HG02938 (cell line): ENCODE data around the gene ITPR2.
"Not testable (repeated sequence)": the region's sequence is repeated elsewhere in the genome, so short reads cannot be mapped to it uniquely, and the experiment has no call there.

Experiments used
- ATAC-seq: cut with Tn5 transposase; IDR thresholded peaks from one replicate; pipeline ENCODE4 v1.9.1; 2021; ENCODE audit warnings: mild to moderate bottlenecking, moderate library complexity; ENCODE audit not compliant: unreplicated experiment

Gene ITPR2

GRCh38 chr12:26832822-26833742 lies at the start of gene ITPR2:
Gene ITPR2 (minus strand): TSS chr12:26833194. CDS start chr12:26832781, 413 bp downstream.
- ATAC-seq: peak; percentile 60

GRCh38 chr12:26880625-26881024 lies 47.6 kb upstream of the ITPR2 start:
- no peak for ATAC-seq

- ATAC-seq: peak; percentile 81
Measured at GRCh38 chr12:26878661-26879119, 45.7 kb upstream of the ITPR2 start.

DNA sequence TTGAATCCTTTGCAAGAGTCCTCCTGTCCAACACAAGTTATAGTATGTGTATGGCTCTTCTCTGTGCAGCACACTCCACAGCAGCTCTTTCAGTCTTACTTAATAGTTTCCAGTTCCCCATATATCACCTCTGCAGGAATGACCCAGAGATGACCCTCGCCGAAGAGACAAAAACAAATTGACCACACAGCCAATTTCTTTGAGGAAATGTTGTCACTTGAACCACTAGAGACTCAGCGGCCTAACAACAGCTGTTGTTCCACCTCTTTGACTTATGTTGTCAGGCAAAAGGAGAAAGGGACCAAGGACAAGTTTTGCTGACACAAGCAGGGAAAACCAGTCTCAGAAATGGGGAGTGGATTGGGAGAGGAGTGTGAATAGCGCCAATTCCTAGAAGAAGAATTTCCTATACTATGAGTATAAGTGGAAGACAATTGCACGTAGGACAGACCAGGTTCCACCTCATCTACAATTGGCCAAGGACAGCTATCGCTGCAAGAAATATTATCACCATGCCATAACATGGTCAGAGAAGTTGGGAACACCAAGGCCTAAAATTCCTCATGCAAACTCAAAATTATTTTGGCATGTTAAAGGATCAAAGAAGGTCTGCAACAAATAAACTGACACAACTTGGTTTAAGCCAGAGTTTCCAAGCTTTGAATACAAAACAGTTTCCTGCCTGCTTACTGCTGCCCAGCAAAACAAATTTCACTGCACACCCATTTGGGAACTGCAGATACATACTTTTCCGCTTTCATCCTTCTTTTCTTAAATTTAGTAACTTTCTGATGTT lies 41.7 kb upstream of the ITPR2 start:
- ATAC-seq: peak; percentile 37

DNA sequence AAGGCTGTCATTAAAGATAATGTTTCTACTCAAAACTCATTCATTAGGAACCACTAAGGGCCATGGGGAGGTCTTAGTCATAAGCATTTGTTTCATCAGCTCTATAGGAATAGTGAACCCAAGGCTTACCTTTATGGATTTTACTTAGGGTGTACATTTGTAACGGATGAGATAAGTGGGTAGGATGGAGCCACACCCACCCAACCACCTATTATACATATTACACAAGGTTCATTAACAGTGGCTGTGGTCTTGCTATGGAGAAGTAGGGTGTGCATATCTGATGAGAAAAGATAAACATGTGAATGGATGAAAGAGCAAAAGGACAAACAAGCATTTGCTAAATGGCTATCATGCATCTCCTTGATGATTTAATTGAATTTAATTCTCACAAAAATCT lies 39.6 kb upstream of the ITPR2 start:
- no peak for ATAC-seq

- ATAC-seq: no peak
Measured at GRCh38 chr12:26871985-26872384, 39.0 kb upstream of the ITPR2 start.

- ATAC-seq: no peak
Measured at GRCh38 chr12:26870491-26871419, 37.8 kb upstream of the ITPR2 start.

DNA sequence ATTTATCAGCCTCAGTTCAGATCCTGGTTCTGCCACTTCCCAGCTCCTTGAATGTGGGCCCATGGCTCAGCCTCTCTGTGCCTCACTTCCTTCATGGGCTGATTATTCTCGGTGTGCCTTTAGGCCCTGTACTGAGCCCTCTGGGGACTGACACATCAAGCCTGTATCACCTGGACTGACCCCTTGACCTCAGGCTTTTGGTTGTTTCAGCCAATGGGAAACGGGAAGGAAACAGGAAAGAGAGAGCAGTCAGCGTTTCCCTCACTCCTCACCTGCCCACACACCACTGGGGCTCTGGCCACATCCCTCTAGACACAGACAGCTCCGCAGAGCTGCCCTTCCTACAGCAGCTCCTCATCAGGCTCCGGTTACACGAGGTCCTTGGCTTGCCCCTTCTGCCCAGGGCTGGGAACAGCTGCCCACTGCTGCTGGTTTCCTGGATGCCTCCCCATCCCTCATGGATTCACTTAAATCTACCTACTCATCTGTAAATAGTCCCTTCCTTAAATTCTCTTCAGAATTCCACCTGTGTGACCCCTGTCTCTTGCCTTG lies 37.0 kb upstream of the ITPR2 start:
- no peak for ATAC-seq

DNA sequence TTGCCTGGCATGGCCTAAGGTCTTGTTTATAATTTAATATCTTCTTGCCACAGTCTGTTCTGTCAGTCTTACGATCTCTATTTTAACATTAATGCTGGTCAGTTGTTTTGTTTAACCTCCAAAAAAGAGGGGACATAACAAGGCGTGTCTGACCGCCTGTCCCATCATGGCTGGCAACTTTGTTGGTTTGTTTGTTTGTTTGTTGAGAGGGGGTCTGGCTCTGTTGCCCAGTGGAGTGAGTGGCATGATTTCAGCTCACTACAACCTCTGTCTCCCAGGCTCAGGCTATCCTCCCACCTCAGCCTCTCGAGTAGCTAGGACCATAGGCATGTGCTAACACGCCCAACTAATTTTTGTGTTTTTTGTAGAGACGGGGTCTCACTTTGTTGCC lies 36.1 kb upstream of the ITPR2 start:
- no peak for ATAC-seq

DNA sequence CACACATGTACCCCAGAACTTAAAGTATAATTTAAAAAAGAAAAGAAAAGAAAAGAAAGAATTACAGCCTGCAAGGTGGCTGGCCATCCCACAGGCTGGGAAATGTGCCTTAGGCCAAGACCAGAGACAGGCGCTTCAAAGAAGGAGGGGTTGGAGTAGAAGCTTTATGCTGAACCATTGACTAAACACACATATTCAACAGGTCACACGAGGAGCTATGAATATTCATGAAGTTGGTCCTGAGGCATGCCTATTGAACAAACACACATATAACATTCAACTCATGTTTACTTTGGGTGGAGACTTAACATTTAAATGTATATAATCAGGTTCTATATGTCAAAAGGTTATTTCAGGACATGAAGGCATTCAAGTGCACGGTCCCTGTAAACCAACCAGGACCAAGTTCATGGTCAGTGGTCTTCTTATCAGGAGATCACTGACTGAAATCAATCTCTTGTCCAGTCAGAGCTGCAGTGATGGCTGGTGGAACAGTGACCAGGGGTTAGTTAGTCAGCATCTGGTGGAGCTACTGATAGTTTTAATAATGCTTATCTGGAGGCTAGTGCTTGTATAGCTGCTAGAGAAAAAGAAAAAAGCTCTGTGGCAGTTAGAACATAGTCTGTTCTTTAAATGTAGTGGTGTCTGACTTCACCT lies 35.6 kb upstream of the ITPR2 start:
- ATAC-seq: no peak

DNA sequence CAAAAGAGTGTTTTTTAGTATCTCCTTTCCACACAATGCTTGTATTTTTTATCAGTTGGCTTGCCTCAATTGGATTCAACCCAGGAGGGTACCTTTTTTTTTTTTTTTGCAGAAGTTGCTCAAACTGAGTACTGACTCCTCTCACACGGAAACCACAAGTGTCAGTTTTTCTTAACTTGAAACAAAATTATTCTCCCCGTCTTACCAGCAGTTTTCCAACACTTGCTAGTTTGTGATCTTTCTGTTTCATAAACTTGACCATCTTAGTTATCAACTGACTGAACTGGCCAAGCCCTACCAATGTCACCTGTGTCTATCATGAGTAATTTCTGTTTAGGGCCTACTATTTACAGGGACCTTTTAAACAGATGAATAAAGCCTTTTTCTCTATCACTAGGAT lies 34.1 kb upstream of the ITPR2 start:
- peak; percentile 70 for ATAC-seq

DNA sequence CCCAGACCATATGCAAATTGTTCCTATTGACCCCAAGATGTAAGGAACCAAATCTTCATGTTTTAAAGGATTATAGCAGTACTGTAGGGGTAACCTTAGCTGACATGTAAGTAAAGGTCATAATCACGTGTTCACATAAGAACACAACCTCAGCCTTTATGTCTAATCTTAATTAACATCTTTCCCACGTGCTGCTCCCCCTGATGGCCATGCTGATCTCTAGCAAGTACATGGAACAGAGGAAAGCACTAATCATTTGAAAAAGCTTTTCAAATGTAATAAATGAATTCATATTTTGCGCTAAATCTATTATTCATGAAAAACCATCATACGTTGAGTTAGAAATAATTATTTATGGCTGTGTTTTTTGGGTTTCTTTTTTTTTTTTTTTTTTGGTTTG lies 30.5 kb upstream of the ITPR2 start:
- no peak for ATAC-seq

- ATAC-seq: not testable (repeated sequence)
Measured at GRCh38 chr12:26862787-26863186, 29.8 kb upstream of the ITPR2 start.

DNA sequence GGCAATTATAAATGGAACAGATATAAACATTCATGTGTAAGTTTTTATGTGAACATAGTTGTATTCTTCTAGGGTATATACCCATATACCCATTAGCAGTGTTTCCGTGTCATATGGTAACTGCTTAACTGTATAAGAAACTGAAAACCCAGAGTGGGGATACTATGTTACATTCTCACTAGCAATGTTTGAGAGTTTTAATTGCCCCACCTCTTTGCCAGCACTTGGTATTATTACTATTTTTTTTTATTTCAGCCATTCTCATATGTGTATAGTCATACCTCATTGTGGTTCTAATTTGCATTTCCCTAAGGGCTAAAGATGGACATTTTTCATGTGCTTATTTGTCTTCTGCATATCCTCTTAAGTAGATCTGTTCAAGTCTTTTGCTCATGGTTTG lies 28.7 kb upstream of the ITPR2 start:
- ATAC-seq: no peak

- ATAC-seq: no peak
Measured at GRCh38 chr12:26857465-26858176, 24.6 kb upstream of the ITPR2 start.

- ATAC-seq: no peak
Measured at GRCh38 chr12:26855337-26855736, 22.3 kb upstream of the ITPR2 start.

DNA sequence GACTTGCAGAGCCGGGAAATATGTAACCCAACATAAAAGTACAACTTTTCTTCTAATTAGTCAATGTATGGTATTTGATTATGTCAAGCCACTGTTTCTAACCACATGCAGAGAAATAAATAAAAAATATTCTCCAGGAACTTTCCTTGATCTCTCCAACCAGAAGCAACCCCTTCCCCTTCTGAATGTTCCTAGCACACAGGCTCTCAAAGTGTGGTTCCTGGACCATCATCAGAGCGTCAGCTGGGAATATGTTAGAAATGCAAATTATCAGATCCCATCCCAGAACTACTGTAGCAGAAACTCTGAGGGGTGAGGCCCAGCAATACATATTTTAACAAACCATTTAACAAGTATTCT lies 21.0 kb upstream of the ITPR2 start:
- ATAC-seq: peak; percentile 15

DNA sequence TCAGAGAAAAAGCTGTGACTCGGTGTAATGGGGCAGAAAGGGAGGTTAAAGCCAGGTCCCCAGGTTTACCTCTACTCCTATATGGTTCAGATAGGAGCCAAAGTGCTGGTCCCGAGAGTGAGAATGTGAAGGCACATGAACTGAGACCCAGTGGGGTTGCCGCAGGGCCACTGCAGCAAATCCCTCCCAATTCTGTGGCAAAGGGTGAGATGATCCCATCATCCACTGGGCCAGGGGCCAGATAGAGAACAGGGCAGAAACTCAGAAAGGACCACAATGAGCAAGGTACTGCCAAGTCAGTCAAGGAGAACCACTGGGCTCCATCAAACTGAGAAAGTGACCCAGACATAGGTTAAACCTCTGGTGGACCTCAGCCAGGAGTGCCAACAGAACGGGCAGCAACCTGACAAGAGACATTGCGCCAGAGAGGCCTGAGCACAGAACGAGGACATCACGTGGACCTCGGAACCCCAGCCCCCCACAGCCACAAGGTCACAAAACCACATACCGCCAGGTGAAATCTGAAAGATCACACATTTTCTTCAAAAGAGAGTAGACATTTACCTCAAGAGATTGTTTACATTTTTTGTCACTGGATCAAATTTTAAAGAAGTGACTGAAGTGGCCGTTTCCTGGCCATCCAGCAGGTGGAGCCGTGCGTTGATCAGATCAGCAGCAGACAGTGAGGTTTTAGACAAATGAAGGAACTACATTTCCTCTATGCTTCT lies 20.5 kb upstream of the ITPR2 start:
- ATAC-seq: peak; percentile 73
